Fibroblast of peridontal ligament (primary cell): ENCODE data around the gene GRID2.
"Not testable (repeated sequence)": the region's sequence is repeated elsewhere in the genome, so short reads cannot be mapped to it uniquely, and the experiment has no call there.

Experiments
- DNase-seq: peaks from one replicate; pipeline ENCODE4 v3.0.0-alpha.2; 2010; ENCODE audit errors: extremely low read depth

The GRID2 gene

DNA sequence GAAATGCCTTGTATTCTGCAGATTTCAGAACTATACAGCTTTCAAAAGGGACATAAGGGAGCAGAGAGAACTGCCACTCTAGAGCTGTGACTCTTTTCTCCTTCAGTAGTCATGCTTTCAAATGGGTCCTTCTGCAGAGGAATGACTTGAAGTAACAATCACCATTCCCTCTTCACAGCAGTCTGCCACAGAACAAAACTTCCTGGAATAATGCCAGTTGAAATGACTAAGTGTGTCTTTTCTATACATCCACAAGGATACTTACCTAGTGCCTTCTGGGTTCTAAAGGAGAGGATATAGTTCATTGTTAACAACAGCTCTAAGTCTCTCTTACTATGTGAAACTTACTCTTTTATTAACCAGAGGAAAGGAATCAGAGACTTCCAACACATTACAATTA, 1009.4 kb downstream of the GRID2 start:
- DNase-seq = no peak

DNA sequence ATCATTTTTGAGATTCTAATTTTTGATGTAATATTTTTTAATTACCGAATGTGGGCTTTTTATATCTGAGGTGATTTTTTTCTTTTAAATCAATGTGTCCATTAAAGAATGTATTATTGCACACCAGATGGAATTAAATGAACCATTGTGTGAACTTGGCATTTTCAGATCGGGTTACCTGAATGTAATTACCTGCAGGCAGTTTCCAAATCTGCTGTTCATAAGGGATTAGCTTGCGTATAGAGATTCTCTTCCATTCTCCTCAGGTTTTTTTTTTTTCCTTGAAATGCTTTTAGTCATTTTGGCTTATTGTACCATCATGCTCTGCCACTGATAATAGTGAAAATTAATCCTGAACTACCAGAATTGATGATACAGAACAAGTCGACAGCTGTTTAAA, 1013.3 kb downstream of the GRID2 start:
- no peak for DNase-seq

DNA sequence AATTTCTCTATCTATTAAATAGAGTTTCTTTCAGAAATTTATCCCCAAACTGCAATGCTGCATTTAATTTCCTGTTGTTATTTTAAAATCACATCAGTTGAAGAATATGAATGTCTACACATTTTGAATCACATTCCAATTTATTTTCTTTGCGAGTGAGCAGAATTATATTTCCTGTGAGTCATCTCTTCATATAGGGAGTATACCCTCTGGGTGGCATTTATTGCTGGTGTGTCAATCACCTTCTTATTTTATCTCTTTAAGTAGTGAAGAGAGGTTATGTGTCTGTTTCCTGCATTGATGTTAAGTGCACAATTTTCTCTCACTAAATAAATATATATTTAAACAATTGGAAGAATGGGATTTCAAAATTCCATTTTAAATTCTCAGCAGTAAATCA, 1013.8 kb downstream of the GRID2 start:
- no peak for DNase-seq

DNA sequence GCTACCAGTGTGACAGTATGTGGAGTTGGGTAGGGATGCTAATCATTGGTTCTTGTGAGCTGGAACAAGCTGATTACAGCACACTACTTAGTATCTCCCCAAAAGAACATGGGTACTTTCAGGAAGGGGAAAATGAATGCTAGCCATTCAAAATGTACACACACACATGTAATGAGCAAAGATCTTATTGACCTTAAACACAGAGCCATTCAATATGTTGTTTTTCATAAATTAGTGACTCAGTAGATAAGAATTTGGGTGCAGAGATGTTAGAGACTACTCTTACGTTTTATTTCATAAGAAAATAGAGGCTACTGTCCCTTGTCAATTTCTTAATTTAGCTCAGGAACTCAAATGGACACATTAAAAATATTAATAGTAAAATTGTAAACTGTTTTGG, 1015.3 kb downstream of the GRID2 start:
- DNase-seq = no peak

DNA sequence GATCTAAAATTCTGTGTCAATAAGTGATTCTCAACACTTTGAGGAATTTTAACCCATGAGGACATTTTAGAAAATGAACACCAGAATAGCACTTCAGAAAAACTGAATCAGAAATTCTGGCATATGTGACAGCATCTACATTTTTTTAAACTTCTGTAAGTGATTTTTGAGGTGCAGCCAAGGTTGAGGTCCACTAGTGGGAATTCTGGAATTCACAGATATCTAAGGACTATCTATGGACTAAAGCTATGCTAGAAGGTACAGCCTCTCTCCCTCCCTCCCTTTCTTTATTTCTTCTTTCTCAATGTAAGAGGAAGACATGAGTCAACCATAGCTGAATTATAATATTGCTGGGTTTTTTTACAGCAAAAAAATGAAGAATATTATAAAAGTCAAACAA, 1016.6 kb downstream of the GRID2 start:
- DNase-seq = no peak

DNA sequence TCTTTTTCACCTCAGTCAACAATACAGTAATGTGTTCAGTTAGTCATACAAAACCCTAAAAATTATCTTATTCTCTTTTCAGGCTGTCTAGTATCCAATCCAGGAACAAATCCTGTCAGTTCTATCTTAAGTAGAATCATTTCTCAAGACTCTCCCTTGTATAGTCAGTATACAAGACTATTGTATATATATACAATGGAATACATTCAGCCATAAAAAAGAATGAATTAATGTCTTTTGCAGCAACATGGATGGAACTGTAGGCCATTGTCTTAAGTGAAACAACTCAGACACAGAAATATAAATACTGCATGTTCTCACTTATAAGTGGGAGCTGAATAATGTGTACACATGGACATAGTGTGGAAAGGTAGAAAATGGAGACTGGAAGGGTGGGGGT, 1023.6 kb downstream of the GRID2 start:
- no peak for DNase-seq

DNA sequence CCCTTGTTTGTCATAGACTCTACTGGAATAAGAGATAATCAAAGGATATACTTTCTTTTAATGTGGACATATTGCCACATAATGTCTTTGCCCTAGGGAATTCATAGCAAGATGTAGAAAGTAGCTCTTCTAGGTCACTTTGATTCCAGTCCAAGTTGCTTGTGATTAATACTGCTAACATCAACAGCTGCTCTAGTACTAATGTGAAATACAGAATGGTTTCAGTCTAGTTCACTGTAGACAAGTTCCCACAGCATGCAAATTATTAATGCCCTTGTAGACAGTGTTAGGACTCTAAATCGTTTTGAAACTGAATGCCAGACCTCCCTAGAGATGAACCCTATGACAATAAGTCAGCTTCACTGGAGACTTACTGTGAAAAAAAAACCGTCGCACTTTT, 1030.2 kb downstream of the GRID2 start:
- DNase-seq = no peak

DNA sequence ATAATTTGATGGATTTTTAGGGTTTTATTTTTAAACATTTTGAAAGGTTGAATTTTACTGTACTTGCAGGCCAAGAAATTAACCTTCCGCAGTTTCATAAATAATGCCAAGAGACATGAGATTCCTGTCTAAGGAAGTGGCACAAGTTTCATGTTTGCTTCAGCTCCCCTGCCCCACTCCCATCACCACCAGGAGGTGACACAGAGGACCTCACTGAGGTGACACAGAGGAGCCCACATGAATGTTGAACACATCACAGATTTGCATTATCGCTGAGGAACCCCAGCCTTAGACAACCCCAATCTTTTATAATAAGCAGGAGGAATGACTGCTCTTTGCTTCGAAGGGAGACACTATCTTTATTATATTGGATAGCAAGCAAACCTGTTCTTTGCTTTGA, 1033.4 kb downstream of the GRID2 start:
- DNase-seq = no peak

DNA sequence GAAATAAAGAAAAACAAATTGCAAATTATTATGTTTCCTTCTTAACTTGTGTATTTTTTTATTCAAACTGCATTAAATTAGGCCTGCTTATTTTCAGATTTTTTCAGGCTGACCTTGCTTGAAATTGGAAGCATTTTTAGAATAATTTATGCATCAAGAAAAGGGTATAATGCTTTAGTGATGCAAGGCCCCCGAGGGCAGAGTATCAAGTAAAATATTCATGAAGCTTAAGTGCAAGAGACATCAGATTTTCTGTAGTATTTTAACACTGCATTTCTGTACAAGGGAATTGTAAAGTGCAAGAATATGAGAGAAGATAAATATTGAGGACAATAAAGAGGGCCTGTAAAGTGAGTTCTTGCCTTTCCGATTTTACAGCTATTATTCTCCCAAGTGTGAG, 1039.0 kb downstream of the GRID2 start:
- no peak for DNase-seq

DNA sequence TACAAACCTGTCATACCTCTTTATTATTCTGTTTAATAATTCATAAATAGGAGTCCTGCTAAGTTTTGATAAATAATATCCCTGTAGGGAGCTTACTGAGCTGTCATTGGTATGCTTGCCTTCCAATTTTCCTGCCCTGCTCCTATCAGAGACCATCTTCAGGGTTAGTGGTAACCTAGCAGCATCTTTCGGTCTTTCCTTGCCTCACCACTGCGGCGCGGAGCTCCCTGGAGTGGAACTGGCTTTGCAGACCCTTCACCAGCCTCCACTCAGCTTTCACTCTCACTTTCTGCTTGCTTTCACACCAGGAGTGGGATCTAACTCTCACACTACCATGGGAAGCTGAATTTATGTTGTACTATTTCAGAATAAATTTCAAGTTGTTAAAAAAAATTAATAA, 1043.1 kb downstream of the GRID2 start:
- no peak for DNase-seq

DNA sequence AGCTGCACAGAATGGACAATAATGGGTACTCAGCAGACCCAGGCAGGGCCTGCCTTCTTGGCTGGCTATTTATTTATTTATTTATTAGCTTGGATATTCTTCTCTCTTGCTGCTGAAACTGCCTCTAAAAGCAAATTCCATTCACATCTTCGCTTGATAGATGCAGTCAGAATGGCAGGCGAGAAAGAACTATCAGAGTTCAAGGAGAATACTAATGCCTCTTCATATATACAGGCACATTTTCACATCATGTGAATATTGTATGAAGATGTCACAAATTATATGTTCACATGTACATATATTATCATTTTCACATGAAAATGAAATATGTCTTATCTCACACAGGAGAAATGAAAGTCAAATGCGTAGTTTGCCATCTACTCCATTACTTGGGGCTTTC, 1045.1 kb downstream of the GRID2 start:
- no peak for DNase-seq

DNA sequence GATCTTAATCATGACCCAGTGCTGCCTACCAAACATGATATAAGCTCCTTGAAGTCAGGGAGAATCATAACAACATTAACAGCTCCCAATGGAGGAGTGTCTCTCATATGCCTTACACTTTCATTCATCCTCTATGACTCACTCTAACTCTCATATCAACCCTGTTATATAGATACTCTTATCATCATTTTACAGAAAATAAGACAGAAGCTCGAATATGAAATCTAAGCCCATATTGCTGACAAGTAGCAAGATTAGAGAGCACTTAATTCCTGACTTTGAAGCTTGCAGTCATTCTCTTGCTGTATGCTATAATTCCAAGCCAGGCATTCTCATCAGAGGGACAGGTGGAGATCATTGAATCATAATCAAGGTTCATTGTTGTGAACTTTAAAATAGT, 1048.1 kb downstream of the GRID2 start:
- no peak for DNase-seq

DNA sequence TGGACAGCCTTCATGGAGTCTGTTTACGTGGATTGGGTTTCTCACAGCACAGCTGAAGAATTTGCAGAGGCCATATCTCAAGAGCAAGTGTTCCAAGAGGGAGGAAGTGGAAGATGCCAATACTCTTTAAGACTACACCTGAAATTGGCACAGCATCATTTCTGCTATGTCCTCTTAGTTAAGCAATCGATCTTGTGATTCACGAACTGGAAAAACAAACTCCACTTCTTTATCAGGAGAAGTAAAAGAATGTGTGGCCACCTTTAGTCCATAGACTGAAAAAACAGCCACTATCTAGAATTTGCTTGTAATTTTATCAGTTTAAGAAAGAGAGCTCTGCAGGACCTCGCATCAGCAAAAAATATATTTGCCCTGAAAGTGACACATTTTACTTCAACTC, 1051.6 kb downstream of the GRID2 start:
- DNase-seq = no peak

DNA sequence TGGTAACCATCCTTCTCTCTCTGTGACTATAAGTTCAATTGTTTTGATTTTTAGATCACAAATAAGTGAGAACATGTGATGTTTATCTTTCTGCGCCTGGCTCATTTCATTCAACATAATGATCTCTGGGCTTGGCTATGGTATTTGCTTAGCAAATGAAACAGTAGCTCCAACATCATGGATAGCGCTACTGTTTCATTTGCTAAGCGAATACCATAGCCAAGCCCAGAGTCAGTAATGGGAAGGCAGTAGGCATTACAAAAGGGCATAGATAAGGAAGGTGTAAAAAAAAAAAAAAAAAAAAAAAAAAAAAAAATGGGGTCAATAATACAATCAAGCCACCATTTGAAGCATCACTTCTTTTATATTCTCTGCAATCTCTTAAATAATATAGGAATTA, 1055.8 kb downstream of the GRID2 start:
- DNase-seq = no peak

DNA sequence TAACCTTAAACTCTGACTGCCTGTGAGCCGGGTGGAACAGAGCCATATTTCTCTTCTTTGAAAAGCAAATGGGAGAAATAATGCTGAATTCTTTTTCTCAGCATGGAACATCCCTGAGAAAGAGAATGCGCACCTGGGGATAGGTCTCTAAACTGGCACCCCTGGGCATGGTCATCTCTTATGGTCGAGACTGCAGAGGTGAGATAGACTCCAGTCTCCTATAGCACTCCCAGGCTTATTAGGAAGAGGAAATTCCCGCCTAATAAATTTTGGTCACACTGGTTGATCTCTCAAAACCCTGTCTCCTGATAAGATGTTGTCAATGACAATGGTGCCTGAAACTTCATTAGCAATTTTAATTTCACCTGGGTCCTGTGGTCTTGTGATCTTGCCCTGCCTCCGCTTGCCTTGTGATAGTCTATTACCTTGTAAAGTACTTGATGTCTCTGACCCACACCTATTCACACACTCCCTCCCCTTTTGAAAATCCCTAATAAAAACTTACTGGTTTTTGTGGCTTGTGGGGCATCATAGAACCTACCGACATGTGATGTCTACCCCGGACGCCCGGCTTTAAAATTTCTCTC, 1062.5 kb downstream of the GRID2 start:
- DNase-seq = not testable (repeated sequence)

DNA sequence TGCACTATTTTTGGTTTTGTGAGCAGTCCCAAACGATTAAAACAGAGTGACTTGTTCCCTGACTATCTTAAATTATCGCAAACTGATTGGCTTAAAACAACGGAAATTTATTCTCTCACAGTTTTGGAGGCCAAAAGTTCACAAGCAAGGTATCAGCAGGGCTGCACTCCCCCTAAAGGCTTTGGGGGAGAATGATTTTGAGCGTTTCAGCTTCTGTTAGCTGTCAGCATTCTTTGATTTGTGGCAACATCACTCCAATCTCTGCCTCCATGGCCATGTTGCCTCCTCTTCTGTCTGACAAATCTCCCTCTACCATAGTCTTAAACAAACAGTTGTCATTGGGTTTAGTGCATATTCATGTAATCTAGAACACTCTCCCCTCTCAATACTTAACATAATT, 1065.2 kb downstream of the GRID2 start:
- no peak for DNase-seq

DNA sequence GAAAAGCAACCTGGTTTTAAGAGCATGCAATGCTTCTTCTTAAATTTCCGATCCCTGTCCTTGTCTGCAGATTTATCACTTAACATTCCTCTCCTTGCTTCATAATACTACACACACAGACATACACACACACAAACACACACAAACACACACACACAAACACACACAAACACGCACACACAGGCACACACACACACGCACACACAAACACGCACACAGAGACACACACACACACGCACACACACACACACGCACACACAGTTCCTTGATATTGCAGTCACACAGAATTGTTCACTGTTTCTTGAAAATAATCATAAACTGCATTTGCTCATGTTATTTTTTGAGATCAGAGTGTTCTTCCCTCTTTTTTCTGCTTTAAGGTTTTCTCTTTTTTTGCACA, 1066.5 kb downstream of the GRID2 start:
- DNase-seq = no peak

DNA sequence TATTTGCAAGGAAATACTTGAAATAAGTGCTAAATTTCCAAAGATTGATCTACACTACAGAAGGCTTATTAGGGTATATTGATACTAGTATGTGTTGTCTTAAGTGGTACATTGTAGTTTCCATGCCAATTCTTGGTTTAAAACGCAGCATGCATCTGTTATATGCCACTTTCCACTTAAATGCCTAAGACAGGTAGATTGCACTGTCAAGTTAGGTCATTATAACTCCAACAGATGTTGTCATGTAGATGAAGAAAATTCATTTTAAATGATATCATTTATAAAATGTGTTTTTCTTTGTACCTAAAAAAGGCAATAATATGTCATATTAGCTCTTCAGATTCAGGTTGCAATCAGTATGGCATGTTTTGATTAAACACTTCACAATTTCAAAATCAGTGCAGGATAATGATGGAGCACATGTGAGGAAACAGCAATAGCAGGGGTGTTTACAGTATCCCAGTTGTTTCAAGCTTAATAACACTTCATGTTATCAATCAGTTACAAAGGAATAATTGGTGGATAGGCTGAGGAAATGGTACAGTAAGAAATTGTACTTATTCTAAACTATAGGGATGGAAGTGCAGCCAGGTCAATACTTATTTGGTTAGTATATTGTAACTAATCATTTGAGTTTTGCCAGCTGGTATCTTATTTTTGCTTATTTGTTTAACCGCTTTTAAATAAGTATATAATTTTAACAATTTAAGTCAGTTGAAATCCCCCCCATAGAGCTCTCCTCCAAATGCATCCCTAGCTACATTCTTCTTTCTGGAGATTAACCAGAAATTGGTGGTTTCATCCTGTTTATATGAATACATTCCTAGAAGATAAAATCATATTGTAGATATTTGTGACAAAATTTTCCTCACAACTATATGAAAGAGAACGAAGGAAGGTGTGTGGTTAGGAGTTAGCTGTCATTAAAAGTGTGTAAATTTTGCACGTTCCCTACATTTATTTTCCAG, 1070.4 kb downstream of the GRID2 start:
- no peak for DNase-seq

DNA sequence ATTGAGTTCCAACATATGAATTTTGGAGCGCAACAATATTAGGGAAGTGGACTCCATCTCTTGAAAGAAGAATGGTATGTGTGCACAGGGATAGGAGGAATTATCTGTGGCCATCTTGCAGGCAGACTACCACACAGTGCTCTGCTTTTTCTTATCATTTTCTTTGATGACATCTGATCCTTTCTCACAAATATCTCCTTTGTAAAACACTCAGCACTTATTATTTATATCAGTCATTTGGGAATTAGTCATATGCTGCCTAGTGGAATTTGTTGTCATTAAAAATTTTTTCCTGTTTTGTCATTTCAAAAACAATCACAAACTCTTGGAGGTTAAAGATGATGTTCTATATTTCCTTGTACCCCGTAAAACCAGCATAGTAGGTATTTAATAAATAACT, 1080.5 kb downstream of the GRID2 start:
- DNase-seq = no peak

DNA sequence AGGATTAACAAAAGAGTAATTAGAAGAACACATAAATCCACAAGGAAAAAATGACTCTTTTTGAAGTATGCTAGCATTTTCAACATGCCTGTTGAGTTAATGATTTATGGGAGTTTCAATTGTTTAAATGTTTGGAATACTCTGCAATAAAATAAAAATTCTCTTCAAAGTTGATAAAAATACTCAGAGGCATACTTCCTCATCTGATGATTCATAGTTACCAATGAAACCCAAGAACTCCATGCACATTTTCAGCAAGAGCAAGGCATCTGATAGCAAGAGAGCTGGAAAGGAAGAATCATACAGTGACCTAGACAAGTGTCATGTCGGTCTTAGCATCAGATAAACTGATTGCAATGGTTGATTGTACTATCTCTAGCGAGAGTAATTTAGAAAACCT, 1081.1 kb downstream of the GRID2 start:
- DNase-seq = no peak

DNA sequence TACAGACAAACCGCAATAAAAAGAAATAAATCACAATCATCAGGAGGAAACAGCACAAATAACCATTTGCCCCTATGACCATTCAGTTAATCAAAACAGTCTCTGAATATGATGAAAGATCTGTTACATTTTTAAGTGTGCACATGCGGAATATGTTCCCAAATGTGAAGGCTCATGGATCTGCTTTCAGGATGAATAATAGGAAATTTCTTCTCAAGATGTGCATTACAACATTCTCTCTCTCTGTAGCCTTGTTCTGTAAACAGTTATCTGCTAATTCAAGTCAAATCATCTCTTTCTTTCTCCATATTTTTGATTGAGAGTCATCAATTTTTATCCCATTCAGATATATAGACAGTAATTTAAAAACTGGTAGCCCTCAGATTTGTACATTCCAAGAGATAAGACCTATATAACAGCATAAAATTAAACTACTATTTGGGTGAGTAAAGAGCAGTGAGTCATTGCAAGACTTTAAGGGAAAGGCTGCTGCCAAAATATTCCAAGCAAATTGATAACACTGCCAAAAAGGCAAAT, 1090.8 kb downstream of the GRID2 start:
- peak; percentile 6 for DNase-seq

DNA sequence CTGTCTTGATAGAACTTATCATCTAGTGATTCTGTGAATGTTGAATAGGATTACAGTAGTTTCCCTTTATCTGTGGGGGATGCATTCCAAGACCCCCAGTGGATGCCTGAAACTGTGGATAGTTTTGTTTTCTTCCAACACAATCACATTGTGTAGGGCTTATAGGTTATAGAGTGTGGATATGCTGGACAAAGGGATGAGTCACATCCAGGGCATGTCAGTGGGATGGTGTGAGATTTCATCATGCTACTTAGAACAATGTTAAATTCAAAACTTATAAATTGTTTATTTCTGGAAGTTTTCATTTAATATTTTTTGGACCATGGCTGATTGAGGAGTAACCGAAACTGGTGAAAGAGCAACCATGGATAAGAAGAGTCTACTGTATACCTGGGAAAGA, 1092.5 kb downstream of the GRID2 start:
- DNase-seq = peak; percentile 5

DNA sequence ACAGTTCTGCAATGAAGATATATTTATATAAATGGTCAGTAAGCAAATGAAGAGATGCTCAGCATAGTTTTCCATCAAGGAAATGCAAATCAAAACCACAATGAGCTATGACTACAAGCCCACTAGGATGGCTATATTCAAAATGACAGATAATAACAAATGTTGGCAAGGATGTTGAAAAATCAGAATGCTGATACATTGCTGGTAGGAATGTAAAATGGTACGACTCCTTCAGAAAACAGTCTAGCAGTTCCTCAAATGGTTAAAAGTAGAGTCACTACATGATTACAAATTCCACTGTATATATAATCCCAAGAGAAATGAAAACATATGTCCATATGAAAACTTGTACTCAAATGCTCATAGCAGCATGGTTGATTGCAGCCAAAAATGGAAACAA, 1099.8 kb downstream of the GRID2 start:
- no peak for DNase-seq
